ENCODE results near the gene SBF1. TPM values are rescaled to one million over a fixed set of nuclear protein-coding genes. Genes with fewer than 3 reads are reported as not detected.

The SBF1 gene
- total RNA-seq, 1 donor from 2014 or later = 144 TPM

DNA sequence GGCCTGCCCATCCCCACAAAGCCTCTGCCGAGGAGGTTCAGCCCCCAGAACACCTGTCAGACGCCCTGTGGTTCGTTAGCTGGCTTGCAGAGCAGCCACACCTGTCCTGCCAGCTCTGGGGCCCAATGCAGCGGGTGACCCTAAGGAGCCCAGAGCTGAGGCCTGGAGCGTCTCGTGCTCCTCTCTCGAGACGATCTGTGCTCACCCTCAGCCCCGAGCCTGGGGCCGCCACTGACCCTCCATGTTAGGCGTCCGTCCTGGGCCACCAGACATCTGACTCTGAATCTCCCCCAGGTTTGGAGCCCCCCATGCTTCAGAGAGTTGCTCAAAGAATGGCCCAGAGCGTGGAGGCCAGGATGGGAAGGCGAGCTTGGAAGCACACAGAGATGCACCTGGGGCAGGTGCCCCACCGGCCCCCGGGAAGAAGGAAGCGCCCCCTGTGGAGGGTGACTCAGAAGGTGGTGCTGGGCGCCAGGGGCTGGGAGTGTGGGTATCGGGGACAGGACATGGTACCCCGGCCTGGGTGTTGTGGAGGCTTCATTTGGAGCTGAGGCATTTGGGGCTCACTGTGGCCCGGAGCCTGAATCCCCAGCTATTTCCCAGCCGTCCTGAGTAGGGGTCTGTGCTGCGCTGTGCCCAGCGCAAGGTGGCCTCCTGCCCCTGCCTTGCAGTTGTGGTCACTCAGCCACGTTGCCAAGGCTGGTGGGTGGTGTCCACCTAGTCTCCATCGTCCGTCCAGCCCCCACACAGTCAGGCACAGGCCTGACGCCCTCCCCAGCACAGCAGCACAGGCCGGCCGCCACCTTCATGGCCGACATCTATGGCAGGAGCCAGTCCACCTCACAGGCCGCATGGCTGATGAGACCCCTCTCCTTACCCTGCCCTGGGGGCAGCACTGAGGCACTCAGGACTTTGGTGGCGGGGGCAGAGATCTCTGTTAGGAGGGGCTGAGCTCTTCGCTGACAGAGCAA, 36.2 kb downstream of the SBF1 start:
- intact Hi-C loops (cut with micrococcal nuclease) = no loop called here
- Mint-ChIP-seq H3K27ac (no peak overlapping the region), H3K4me1 (peaks cover 2% of the 10 kb centered on the region), H3K9me3 (no peaks in the 10 kb centered on the region), H3K4me3 (no peak overlapping the region), H3K36me3 (ENCODE audit: low read depth) (peaks cover 51% of the 10 kb centered on the region), H3K27me3 (no peaks in the 10 kb centered on the region)
- no peak for TF ChIP-seq CTCF (IDR thresholded peaks at IDR 0.05)
- DNase-seq (no peak), ATAC-seq (ENCODE audit: low read depth) (no peak)
- POLR2A ChIA-PET = no interaction called here
- CTCF ChIA-PET = no interaction called here

GRCh38 chr22:50437511-50438304, 37.1 kb downstream of the SBF1 start:
- POLR2A ChIA-PET = no interaction called here
- H3K27ac Mint-ChIP-seq = no peak overlapping the region

DNA sequence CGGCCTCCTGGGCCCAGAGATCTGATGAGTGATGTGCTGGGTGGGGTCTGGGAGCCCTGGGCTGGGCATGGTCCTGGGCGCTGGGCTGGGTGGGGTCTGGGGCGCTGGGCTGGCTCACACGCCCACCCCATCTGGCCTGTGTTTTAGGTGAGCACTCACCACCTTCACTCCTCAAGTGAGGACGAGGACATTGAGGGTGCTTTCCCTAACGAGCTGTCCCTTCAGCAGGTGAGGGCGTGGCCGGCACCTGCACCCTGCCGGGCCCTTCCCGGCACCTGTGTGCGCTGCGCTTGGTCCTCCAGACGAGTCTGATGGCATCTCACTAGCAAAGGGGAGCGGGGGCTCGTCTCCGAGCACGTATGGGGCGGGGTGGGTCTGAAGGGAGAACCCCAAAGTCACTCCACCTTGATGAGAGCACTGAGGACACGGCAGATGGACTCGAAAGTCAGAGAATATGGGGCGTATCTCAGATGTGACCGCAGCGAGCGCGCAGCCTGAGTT, 37.9 kb downstream of the SBF1 start:
- CTCF ChIA-PET = no interaction called here
- TF ChIP-seq CTCF (IDR thresholded peaks at IDR 0.05) = no peak
- no peak for DNase-seq
- Mint-ChIP-seq H3K4me1 (no peaks in the 10 kb centered on the region), H3K9me3 (no peaks in the 10 kb centered on the region), H3K27me3 (no peaks in the 10 kb centered on the region), H3K27ac (no peak overlapping the region), H3K4me3 (no peak overlapping the region), H3K36me3 (ENCODE audit: low read depth) (peaks cover 49% of the 10 kb centered on the region)
- ATAC-seq (ENCODE audit: low read depth) = no peak
- POLR2A ChIA-PET = interaction anchor here (0.6 kb wide), 1 partner anchor 153 kb away, joined by 3 read pairs; no protein-coding TSS in a partner anchor
- intact Hi-C loops (cut with micrococcal nuclease) = no loop called here

More at GRCh38 chr22:50437511-50438304, 37.1 kb downstream of the SBF1 start:
- ATAC-seq (ENCODE audit: low read depth) (no peak), DNase-seq (no peak)
- H3K9me3 Mint-ChIP-seq = no peaks in the 10 kb centered on the region
- no peaks in the 10 kb centered on the region for H3K4me1 Mint-ChIP-seq
- no peak for TF ChIP-seq CTCF (IDR thresholded peaks at IDR 0.05)
- peaks cover 47% of the 10 kb centered on the region for H3K36me3 Mint-ChIP-seq (ENCODE audit: low read depth)
- H3K27me3 Mint-ChIP-seq = no peaks in the 10 kb centered on the region
- intact Hi-C loops (cut with micrococcal nuclease) = no loop called here
- no peak overlapping the region for H3K4me3 Mint-ChIP-seq
- CTCF ChIA-PET = no interaction called here

DNA sequence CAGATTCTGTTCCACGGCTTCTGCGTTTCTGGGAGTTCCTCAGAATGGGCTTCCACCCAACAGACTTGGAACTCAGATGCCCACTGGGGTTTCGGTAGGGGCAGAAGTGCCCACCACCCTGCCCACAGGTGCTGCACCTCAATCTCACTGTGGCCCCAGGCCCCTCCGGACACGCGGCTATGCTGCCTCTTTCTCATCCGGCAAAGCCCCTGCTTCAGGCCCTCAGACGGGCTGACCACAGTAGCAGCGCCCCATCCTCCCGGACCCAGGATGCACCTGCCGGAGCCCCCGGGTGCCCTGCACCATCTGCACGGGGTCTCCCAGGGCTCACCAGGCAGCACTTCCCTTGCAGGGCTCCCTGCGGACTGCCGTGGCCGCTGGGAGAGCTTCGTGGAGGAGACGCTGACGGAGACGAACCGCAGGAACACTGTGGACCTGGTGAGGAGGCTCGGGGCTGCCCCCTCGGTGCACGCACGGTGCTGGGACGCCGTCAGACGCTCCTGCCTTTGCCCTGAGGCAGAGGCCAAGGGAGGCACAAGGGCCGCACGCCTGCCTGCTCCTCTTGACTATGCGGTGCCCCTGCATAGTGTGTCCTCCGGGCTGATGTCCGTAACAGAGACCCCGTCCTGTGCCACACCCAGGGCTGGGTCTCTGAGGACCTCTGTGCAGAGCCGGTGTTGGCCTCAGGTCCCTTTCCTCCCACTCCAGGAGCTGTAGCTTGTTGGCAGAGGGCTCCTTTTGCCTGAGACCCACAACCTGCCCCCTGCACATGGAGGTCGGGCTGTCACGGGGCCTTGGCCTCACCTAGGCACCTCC, 38.6 kb downstream of the SBF1 start:
- ChIA-PET CTCF (no interaction called here), POLR2A (interaction anchor here (0.6 kb wide), 1 partner anchor 154 kb away, joined by 3 read pairs; no protein-coding TSS in a partner anchor)
- ATAC-seq (ENCODE audit: low read depth) (no peak), DNase-seq (no peak)
- no peak overlapping the region for H3K4me3 Mint-ChIP-seq
- H3K4me1 Mint-ChIP-seq = no peaks in the 10 kb centered on the region
- intact Hi-C loops (cut with micrococcal nuclease) = no loop called here
- peaks cover 51% of the 10 kb centered on the region for H3K36me3 Mint-ChIP-seq (ENCODE audit: low read depth)
- TF ChIP-seq CTCF (IDR thresholded peaks at IDR 0.05) = no peak
- H3K27me3 Mint-ChIP-seq = no peaks in the 10 kb centered on the region
- no peaks in the 10 kb centered on the region for H3K9me3 Mint-ChIP-seq
- no peak overlapping the region for H3K27ac Mint-ChIP-seq

All from activated B cell treated with CpG ODN at 0.5 μM for 24 hours (primary cell).